HG03354 (cell line): ENCODE measurements around the gene DDX1.

Experiments
- ATAC-seq: cut with Tn5 transposase; IDR thresholded peaks from one replicate; pipeline ENCODE4 v1.9.1; 2021; ENCODE audit warnings: mild to moderate bottlenecking; ENCODE audit not compliant: unreplicated experiment, poor library complexity, severe bottlenecking

Gene DDX1

DNA sequence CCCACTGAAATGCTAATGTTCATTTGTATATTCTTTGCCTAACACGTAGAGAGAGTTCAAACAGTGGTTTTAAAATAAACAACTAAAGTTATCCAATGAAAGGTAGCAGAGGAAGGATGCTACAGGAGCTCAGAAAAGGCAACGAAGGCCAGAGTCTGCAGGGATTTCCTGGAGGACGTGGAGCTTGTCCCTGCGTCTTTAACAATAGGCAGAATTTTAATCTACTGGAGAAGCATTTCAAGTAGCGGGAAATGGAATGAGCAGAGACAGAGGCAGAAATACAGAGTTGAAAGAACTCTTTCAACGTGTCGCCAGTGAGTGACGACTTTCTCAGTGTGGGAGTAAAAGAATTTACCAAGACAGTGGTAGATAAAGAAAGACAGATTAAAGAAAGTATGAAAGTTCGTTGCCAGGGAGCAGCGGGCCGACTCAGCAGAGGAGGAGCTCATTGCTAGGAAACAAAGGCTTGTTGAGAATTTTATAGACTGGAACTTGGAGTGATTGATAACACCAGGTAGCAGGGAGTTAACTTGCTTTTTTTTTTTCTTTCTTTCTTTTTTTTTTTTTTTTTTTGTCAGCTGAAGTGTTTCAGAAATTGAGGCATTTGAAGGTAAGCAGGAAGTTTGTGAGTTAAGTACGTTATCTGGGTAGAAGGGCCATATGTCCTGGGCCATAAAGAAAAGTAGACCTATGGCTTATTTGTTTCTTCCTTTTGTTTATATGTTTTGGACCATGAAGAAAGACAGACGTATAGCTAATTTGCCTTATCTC is 29.9 kb upstream of the DDX1 start:
- ATAC-seq = peak; percentile 26

DNA sequence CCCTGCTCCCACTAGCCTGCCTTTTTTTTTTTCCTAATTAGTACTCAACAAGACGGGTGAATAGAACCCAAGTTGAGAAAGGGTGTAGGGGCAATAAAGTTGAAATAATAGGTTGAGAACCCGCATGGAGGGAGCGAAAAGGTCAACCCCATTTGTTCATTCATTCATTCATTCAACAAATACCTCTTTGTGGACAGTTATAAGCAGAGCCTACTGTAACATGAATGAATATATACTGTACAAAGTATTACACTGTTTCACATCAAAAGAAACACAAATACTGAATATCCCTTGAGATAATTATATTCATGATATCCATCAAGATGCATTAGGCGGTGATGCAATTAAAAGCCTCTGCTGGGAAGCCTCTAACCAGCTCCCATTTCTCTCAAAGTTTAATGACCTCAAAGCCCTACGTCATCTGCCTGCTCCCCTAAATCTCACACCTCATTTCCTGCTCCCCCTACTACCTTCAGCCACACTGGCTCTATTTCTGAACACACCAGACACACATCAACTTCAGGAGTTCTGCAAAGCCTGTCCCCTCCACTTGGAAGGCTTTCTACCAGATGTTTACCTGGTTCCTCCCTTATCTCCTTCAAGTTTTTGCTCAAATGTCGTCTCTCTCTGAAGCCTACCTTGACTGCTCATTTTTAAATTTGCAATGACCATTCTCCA is 29.2 kb upstream of the DDX1 start:
- no peak for ATAC-seq

DNA sequence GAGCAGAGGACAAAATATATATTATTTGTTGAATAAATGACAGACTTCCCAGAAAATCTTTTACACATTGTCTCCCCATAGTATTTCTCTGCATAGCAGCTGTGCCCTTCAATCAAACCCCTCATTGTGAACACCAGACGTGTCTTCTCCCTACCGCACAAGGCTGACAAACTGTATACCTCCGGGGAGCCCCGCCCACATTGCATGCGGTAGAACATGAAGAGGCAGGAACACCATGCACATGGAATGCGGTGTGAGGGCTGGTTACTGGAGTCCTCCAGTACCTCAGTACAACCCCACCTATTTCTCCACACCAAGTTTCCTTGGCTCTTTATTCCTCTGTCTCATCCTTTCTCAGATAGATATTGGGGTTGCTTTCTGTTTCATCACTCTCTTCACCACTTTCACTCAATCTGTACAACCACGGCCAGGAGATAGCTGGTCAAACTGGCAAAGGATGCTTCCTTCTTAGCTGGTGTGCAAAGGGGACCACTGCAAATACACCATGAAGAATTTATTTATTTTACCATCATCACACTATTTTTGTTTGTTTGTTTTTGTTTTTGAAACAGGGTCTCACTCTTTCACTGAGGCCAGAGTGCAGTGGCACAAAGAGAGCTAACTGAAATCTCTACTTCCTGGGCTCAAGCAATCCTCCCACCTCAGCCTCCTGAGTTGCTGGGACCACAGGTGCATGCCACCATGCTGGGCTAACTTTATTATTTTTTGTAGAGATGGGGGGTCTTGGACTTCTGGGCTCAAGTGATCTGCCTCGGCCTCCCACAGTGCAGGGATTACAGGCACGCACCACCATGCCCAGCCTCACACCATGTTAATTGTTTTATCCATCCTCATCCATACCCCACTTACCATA is 28.2 kb upstream of the DDX1 start:
- no peak for ATAC-seq

DNA sequence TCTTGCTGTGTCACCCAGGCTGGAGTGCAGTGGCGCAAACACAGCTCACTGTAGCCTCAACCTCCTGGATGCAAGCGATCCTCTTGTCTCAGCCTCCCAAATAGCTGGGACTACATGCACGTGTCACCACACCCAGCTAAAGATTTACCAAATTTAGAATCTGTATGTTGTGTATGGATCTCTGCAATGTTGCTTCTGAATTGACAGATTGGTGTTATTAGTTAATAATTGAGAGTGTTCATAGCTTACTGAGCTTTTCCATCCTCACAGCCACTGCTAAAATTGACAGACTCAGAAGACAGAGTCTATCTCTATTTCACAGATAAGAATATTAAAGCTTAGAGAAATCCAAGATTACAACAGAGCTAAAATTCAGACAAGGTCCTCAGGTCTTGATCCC is 26.3 kb upstream of the DDX1 start:
- no peak for ATAC-seq

DNA sequence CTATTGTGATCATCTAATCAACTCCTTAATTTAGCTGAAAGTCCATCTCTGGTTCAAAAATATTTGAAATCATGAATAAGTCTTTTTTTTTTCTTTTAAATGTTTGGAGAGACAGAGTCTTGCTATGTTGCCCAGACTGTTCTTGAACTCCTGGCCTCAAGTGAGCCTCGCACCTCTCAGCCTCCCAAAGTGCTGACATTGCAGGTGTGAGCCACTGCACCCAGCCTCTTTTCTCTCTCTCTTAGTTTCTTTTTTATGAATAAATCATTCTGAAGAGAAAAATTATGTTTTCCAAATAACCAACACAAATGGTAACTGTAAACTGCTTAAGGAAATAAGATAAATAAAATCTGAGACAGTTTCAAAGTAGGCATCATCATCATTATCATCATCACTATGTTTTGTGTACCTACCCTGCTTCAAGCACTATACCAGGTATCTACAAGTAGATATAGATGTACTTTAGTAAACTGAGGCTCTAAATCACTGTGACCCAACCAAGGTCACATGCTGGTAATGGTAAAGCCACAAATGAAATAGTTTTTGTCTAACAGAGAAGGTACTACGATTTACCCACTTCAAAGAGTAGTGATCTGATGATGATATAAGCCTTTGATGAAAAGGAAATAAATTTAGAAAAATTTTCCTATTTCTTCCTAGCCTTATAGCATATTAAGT is 25.5 kb upstream of the DDX1 start:
- no peak for ATAC-seq

DNA sequence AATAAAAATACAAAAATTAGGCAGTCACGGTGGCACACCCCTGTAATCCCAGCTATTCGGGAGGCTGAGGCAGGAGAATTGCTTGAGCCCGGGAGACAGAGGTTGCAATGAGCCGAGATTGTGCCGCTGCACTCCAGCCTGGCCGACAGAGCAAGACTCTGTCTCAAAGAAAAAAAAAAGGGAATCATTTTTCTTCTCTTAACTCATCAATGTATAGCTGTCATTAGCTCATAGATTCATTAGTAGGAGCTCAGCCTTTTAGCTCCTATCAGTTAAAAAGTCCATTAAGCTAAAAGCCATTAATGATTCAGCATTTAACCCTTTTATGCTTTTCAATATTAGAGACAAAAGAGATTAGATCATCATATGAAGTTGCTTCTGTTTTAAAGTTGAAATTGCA is 24.8 kb upstream of the DDX1 start:
- ATAC-seq = no peak

DNA sequence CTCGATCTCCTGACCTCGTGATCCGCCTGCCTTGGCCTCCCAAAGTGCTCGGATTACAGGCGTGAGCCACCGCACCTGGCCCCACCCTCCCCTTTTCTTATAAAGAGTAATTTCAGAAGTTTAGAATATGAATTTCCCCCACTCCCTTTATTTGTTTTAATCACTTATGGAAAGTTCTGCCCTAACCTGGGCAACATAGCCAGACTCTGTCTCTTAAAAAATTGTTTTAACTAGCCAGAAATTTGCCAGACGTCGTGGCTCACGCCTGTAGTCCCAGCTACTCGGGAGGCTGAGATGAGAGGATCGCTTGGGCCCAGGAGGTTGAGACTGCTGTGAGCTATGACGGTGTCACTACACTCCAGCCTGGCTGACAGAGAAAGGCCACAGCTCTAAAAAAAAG is 22.8 kb upstream of the DDX1 start:
- no peak for ATAC-seq

DNA sequence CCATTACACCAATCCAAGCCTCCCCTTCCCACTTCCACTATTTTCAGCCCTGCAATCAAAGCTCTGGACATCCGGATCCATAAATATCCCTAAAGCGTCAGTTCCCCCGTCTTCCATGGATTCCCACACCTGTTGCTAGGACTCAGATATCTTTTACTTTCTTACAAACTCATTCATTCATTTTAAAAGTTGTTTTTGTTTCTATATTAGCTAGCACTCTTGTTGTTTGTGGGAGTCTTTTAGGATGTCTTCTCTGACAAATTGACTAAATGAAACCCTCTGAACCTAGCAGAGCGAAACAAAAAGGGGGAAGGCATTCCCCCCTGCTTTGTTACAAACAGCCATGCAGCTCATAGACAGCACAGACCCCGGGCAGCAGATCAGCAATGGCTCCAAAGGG is 21.6 kb upstream of the DDX1 start:
- ATAC-seq = no peak

DNA sequence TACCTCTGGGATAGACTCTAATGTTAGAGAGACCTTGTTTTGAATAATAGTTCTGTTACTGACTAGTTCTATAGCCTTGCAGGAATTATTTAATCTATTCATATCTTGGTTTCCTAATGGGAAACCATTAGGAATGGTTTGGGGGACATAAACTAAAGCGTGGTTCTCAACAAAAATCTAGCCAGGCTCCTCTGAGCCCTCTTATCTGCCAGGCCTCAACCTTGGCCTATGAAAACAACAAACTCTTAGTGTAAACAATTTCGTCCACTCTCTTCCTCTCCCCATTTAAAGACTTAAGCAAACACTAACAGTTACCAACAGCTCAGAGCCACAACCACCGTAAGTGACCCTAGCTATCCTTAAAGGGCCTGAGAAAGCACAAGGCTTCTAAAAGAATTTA is 19.9 kb upstream of the DDX1 start:
- ATAC-seq = no peak

DNA sequence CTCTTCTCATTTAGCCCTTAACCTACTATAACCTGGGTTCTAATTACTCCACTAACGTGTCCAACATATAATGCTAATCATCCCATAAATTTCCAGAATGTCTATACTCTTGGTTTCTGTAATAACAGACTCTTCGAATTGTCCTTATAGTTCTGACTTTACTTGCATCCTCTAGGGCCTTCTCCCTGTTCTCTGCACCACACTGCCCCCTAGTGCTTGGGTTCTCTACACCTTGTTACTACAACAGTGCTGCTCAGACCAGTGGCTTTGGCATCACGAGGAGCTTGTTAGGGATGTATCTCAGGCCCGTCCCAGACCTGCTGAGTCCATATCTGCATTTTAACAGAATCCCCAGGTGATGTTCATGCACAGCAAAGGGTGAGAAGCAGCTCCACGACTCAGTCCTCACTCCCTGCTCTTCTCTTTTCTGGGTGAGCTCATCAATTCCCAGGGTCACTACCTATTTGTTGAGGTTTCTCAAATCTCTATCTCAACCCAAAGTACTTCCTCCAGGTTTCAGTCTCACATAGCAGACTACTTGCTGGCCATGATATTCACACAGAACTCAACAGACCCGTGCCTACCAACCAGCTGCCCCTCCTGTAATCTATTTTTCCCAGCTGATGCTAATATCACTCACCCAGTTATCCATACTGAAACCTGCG is 14.5 kb upstream of the DDX1 start:
- ATAC-seq = peak; percentile 90

DNA sequence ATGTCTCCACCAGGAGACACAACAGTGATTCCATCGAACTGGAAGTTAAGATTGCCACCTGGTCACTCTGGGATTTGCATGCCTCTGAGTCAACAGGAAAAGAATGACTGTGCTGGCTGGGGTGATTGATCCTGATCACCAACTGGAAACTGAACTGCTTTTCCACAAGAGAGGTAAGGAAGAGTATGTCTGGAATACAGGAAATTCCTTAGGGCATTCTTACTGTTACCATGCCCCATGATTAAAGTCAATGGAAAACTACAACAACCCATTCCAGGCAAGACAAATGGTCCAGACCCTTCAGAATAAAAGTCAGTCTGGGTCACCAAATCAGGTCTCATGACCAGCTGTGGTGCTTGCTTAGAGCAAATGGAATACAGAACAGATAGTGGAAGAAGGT is 12.0 kb upstream of the DDX1 start:
- ATAC-seq = no peak

DNA sequence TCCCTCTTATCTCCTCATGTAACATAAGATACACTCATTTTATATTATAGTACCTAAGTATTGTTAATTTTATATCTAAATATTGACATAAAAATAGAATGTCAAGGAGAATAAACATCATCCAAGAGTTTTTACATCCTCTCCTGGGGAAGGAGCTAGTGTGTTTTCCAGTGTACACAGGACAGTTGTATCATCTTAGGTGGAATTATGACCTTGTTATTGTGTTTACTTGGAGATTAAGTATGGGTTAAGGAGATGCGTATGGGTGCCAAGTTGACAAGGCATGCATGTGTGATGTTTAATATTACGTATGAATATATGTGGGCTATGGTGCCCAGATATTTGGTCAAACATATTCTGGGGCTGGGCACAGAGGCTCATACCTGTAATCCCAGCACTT is 11.2 kb upstream of the DDX1 start:
- ATAC-seq = no peak

DNA sequence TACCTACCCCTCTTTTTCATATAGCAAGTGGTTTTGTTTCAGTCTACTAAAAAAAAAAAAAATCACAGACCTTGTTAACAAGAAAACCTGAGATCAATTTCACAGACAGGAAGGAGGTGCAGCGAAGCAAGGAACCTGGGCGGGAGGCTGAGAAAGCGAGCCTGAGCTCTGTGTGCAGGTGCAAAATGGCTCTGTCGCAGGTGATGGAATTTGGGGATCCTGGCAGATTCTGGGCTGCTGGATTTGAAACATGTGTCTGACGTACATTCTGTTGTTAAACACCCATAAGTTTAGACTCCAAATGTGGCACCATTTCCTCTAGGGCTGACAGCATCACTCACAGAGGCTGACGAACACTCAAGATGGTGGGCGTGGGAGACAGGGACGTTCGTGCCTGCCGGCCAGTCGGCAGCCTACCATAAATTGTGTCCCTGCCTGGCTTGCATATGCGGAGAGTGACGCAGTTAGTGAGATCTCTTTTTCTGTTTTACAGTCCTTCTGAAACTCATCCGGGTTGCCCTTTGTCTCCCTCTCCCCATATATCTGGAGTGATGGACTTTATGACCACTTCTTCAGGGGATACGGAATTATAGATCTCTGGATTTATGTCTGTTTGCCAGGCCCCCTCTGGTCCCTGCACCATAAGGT is 8.8 kb upstream of the DDX1 start:
- ATAC-seq = no peak

DNA sequence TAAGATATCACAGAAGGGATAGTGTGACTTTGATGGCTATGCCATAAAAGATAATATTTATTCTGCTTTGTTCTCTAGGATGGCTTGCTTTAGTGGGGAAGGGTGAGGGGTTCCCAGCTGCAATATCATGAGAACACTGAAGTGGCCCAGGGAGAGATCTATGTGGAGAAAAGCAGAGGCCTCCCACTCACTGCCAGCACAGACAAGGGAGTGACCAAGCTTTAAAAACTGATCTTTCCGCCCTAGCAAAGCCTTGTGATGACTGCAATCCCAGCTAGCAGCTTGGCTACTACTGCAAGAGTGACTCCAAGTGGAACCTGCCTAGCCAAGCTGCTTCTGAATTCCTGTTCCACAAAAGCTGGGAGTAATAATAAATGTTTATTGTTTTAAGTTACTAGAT is 7.8 kb upstream of the DDX1 start:
- no peak for ATAC-seq

DNA sequence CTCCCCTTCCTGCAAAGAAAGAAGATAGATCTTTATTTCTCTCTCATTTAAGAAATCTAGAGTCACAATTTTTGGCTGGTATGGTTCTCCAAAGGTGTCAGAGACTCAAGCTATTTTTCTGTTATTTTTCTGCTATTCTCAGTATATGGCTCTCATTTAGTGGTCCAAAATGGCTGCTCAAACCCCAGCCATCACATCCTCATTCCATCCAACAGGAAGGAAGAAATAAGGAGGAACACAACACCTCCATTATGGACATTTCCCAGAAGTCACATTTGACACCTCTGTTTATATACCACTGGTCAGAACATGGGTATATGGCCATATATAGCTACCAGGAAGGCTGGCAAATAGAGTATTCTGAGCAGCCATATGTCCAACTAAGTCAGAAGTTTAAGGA is 7.4 kb upstream of the DDX1 start:
- no peak for ATAC-seq

DNA sequence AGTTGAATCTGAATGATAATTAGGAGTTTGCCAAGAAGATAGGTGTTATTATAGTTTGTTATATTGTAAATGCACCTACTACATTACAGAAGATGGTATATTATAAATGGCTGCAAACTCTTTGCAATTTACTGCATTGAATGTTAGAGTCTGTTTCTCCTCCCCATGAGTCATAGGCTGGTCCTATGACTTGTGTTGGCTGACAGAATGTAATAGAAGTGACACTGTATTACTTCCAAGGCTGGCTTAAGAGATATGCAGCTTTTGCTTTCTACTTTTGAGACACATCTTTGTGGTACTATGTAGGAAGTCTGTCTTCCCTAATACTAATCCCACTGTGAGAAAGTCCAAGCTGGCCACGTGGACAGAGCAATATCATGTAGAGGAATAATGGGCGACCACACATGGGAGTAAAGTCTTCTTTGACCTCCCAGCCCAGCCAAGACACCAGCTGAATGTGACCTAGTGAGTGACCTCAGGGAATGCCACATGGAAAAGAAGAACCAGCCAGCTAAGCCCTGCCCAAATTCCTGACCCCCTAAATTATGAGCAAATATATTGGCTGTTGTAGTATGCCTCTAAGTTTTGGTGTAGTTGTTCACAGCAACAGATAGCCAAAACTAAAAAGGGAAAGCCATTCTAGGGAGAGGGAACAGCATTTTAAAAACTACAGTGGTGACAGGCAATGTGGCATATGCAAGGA is 6.8 kb upstream of the DDX1 start:
- no peak for ATAC-seq

DNA sequence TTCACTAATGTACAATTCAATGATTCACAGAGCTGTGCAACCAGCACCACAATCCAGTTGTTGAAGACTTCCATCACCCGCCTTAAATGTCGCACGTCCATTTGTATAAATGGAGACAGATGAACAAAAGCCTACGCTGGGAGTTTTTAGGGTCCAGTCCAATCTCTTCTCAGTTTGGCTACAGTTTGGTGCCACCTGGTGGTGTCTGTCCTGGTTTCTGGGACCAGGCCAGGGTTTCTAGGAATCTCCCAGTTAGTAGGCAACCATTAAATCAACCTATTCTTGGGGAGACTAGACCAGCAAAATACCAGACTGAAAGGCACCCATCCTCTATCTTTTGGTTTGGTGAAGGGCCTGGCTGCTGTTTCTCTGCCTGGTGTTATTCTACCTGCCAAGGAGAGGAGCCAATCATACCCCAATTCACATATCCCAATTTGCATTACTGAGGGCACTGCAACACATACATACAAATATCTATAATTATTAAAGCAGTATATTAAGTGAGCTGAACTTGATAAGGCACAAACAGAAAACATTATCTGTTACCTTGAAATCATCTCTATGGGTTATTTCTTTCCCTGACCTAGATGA is 3.2 kb upstream of the DDX1 start:
- no peak for ATAC-seq

DNA sequence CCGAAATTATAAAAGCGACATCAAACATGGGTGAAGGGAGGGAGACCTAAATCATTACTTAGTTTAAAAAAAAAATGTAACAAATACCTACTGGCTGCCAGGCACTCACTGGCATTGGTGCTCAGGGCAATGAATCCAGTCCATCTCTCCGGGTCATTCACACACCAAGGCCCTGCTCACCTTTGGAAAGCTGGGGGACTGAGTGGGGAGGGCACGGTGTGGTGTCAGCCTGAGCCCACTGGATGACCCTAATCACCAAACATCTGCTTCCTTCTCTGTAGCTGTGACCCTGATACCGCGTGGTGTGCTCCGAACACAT is 336 bp upstream of the DDX1 start:
- ATAC-seq = no peak
